Hair follicular keratinocyte (primary cell): ENCODE results near the gene C16orf90. TPM values are rescaled to one million over a fixed set of nuclear protein-coding genes. Genes with fewer than 3 reads are reported as not detected.

ENCODE experiments used
- total RNA-seq: library from RNA; depleted of rRNA; stranded (reverse); fragments of >200 nt; gene quantifications from 2 replicates; pipeline ENCODE4 v1.2.3, GENCODE V29; 2015

C16orf90 gene, protein sequence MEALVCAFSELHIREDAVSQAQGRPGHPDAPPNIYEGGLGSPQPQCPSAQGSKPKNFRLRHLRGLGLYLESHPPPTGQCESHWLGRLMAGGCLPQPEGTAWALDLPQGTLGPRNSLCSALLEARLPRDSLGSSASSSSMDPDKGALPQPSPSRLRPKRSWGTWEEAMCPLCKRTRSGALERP
- not detected in 2 replicates for total RNA-seq

GRCh38 chr16:3495176-3495575 is at the start of gene C16orf90:
Gene C16orf90, minus strand, starts transcription at chr16:3495489. Its CDS starts 68 bp downstream, at chr16:3495421.

Other genes with a start within 250 kb of the C16orf90 start
- 0.08 TPM in 2 replicates for gene MEFV, start 238.9 kb downstream of the C16orf90 start, total RNA-seq
- gene ZNF263, start 212.0 kb downstream of the C16orf90 start, total RNA-seq: 23.4 and 35.5 TPM in 2 replicates
- gene TIGD7, start 190.1 kb downstream of the C16orf90 start, total RNA-seq: 0.78 and 0.87 TPM in 2 replicates
- gene ZNF75A, start 190.0 kb downstream of the C16orf90 start, total RNA-seq: 11.2 and 11.8 TPM in 2 replicates
- not detected in 2 replicates for gene OR2C1, start 139.6 kb downstream of the C16orf90 start, total RNA-seq
- 8.3 and 14.7 TPM in 2 replicates for gene ZSCAN32, start 94.5 kb downstream of the C16orf90 start, total RNA-seq
- gene ZNF174, start 94.3 kb downstream of the C16orf90 start, total RNA-seq: 4.9 and 5.6 TPM in 2 replicates
- 1.3 and 1.9 TPM in 2 replicates for gene ZNF597, start 52.0 kb downstream of the C16orf90 start, total RNA-seq
- gene NAA60, start 51.8 kb downstream of the C16orf90 start, total RNA-seq: 14.4 and 18.9 TPM in 2 replicates
- gene CLUAP1, start 5.5 kb upstream of the C16orf90 start, total RNA-seq: 6.5 and 12.2 TPM in 2 replicates
- gene NLRC3, start 81.9 kb upstream of the C16orf90 start, total RNA-seq: not detected in 2 replicates
- gene SLX4, start 116.1 kb upstream of the C16orf90 start, total RNA-seq: 6.0 and 7.4 TPM in 2 replicates
- 2.5 and 7.2 TPM in 2 replicates for gene DNASE1, start 159.2 kb upstream of the C16orf90 start, total RNA-seq
- 87.7 and 170 TPM in 2 replicates for gene TRAP1, start 222.0 kb upstream of the C16orf90 start, total RNA-seq